Nucleus accumbens (tissue), 56 donors: ENCODE results near the gene PARP11.

ENCODE experiments used
- DNase-seq, 56 donors: peaks; one replicate each; lab custom pipeline; 2025; lab: John Stamatoyannopoulos, UW

The PARP11 gene

DNA sequence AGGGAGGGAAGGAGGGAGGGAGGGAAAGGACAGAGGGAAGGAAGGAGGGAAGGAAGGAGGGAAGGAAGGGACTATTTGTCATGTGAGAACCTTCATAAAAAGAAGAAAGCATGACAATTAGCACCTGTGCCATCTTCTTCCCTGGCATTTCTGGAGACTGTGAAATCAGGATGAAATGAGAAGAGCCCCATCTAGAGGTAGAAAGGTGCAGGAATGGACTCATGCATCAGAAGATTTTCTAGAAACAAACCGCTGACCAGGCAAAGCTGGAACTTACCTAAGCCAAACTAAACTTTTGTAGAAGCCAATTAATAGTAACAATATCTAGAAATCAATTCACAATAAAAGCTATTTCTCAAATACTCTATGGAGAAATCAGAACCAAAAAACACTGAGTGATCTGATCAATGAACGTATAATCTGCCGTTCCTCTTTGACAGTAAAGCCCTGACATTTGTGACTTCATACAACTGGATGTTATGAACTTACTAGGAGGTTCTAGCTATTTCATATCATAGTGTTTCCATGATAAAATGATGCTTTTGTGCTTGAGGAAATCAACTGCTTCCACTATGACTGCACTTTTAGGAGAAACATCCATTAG lies 95.9 kb downstream of the PARP11 start:
- peak in 1 of 56 donors; percentile 4 for DNase-seq

DNA sequence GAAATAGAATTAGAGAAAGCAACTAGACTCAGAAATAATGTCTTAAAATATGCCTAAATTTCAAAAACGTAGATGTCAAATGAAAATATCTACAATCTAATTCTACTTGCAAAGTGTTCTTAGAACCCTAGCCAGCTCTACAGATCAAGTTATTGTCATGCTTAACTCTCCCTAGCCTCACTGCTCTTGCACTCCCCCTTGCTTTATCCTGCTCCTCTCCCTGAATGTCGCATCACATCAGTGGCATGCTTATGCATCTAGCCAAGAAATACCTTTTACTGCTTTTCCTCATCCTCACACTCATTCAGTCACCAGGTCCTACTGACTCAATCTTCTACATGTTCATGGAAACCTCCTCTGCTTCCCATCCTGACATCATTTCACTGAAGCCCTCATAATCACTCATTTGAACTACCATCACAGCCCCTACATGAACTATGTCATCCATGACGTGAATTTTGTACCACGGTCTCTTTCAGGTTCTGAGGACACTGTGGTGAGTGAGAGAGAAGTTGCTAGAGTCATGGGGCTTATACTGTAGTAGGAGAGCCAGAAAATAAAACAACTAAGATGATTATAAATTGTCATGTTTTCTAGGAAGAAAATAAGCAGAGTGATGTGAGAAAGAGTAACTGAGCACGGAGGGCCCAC lies 97.7 kb downstream of the PARP11 start:
- DNase-seq, result no peak

DNA sequence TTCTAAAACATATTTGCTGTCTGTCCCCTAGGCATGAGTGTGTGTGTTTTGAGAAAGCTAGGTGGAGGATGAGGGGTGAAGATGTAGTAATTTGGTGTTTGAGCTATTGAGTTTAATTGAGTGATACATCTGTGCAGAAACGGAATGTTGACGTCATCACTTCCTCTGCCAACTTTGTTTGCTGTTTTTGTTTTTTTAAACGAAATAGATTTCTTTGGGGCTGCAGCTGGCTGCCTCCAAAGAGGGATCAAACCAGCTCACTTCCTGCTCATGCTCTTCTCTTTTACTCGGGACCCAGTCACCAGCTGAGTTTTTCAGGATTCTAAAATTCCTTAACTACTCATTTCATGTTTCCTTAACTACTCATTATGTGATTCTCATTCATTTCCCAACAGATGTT lies 100.8 kb downstream of the PARP11 start:
- no peak for DNase-seq

DNA sequence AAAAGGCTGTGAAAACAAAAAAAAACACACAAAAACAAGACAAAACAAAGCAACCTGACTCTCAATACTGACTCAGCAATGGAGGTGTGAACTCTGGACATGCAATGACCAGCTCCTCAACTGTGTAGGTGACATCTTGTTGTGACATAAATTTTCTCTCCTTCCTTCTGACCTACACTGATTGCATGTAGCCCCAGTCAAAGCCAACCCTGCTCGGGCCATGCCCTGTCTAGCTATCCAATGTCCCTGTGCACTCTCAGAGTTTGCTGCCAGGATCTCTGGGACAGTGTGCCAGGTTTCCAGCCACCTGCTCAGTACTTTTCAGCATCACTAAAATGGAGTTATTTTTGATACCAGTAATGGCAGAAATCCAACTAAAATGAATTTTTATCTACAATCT lies 101.3 kb downstream of the PARP11 start:
- DNase-seq, result no peak

DNA sequence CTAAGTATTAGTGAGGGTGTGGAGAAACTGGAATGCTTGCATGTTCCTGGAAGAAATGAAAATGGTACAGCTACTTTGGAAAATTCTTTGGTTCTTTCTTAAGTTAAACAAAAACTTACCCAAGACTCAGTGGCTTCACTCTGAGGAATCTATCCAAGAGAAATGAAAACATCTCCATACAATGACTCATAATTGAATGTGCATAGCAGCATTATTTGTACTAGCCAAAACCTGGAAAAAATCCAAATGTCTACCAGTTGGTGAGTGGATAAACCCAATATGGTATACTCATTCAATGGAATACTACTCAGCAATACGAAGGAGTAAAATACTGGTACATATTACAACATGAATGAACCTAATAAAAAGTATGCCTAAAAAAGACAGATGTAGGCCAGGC lies 102.3 kb downstream of the PARP11 start:
- no peak for DNase-seq

DNA sequence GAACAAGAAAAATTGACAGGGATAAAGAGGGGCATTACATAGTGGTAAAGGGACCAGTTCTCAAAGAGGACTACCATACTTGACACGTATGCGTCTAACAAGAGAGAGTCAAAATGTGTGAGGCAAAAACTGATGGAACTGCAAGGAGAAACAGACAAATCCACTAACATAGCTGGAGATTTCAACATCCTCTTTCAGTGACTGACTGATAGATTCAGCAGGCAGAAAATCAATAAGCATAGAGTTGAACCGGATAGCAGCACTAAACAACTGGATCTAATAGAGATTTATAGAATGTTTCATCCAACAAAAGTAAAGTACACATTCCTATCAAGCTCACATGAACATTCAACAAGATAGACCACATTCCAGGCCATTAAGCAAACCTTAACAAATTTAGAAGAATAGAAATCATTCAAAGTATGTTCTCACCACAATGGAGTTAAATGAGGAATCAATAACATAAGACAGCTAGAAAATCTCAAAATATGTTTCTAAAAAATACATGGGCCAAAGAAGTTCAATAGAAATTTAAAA lies 104.2 kb downstream of the PARP11 start:
- DNase-seq, result no peak

DNA sequence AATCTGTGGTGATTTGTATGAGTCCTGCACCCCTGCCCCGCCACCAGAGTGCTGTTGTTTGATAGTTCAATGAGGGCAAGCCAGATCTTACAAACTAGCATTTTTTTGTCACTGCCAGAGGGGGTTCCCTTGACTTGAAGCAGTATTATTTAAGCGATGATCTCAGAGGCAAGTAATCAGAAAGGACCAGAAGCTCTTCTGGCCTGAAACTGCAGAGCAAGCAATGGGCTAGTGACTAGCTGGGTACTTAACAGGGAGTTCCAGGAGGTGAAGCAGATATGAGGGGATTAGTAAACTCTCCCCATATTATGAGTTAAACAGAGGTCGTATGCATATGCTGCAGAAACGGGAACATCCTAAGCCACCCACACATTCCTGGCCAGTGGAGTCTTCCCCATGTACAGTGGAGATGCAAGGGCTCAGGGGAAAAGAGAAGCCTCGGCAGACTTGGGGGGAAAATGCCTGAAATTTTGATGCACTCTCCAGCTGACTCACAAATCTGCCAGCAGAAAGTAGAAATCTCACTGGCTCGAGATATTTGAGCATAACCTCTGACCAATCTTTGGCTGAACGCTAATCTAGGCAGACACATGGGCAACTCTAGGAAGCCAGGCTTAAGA lies 112.0 kb downstream of the PARP11 start:
- DNase-seq, result no peak

DNA sequence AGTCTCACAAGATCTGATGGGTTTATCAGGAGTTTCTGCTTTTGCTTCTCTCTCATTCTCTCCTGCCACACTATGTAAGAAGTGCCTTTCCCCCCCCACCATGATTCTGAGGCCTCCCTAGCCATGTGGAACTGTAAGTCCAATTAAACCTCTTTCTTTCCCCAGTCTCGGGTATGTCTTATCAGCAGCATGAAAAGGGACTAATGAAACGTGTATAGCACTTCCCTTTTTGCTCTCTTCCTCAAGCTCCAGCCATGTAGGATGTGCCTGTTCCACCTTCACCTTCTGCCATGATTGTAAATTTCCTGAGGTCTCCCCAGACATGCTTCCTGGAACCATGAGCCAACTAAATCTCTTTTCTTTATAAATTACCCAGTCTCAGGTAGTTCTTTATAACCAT lies 113.3 kb downstream of the PARP11 start:
- no peak for DNase-seq
